Measurements from ENCODE around the gene PPP1CA. TPM values are rescaled to one million over a fixed set of nuclear protein-coding genes. Genes with fewer than 3 reads are reported as not detected.

PPP1CA gene
- total and polyA plus RNA-seq, 12 donors = 105 to 289 (median 151) TPM

GRCh38 chr11:67375320-67376055, 26.2 kb downstream of the PPP1CA start:
- intact Hi-C loops (cut with DNase I) = no loop called here
- no peak for TF ChIP-seq POLR2A (IDR thresholded peaks at IDR 0.05)
- no peak for TF ChIP-seq CTCF (IDR thresholded peaks at IDR 0.05)

GRCh38 chr11:67374571-67375281, 26.9 kb downstream of the PPP1CA start:
- no peaks in the 10 kb centered on the region for H3K9me3 ChIP-seq (replicated peaks in 1 of 3)
- peak overlapping the region in 2 of 5 donors; percentile 79 to 88 for H3K27ac ChIP-seq
- no peaks in the 10 kb centered on the region for H3K36me3 ChIP-seq (replicated peaks in 1 of 2)
- H3K27me3 ChIP-seq = no peaks in the 10 kb centered on the region
- peak overlapping the region in 1 of 4 donors; percentile 94 for H3K4me3 ChIP-seq
- intact Hi-C loops (cut with DNase I) = no loop called here
- WGBS, 4 donors = 27 to 32% (median 31%) methylated on average over 3 to 9 of the region's 9 CpGs
- TF ChIP-seq POLR2A (IDR thresholded peaks at IDR 0.05) (no peak), CTCF (IDR thresholded peaks at IDR 0.05) (no peak)
- no peak for DNase-seq
- H3K4me1 ChIP-seq (replicated peaks in 1 of 2) = peaks cover 18 to 29% of the 10 kb centered on the region in 2 donors

More at GRCh38 chr11:67375320-67376055, 26.2 kb downstream of the PPP1CA start:
- H3K4me3 ChIP-seq = no peak overlapping the region
- H3K27me3 ChIP-seq = no peaks in the 10 kb centered on the region
- no peak overlapping the region for H3K27ac ChIP-seq
- H3K36me3 ChIP-seq (replicated peaks in 1 of 2) = no peaks in the 10 kb centered on the region
- no peak for DNase-seq
- no peaks in the 10 kb centered on the region for H3K9me3 ChIP-seq (replicated peaks in 1 of 3)
- WGBS, 4 donors = 43 to 51% (median 49%) methylated on average over 13 to 15 of the region's 15 CpGs
- peaks cover 18 to 29% of the 10 kb centered on the region in 2 donors for H3K4me1 ChIP-seq (replicated peaks in 1 of 2)

GRCh38 chr11:67373648-67374570, 27.7 kb downstream of the PPP1CA start:
- peak; percentile 83 to 95 (median 90) for DNase-seq
- no peaks in the 10 kb centered on the region for H3K9me3 ChIP-seq (replicated peaks in 1 of 3)
- H3K27me3 ChIP-seq = no peaks in the 10 kb centered on the region
- TF ChIP-seq CTCF (IDR thresholded peaks at IDR 0.05) (peak; percentile 17 to 57 (median 42)), POLR2A (IDR thresholded peaks at IDR 0.05) (peak in 1 of 2 donors; percentile 62)
- peaks cover 18 to 29% of the 10 kb centered on the region in 2 donors for H3K4me1 ChIP-seq (replicated peaks in 1 of 2)
- no peaks in the 10 kb centered on the region for H3K36me3 ChIP-seq (replicated peaks in 1 of 2)
- intact Hi-C loops (cut with DNase I) = no loop called here
- H3K4me3 ChIP-seq = peak overlapping the region in 2 of 4 donors; percentile 76 to 94
- peak overlapping the region in 4 of 5 donors; percentile 71 to 88 (median 76) for H3K27ac ChIP-seq
- 1 to 11% (median 4%) methylated on average over 20 to 40 of the region's 40 CpGs for WGBS, 4 donors
